Central memory CD4-positive, alpha-beta T cell (primary cell): ENCODE measurements around the gene PIGL.
"Not testable (repeated sequence)": the region's sequence is repeated elsewhere in the genome, so short reads cannot be mapped to it uniquely, and the experiment has no call there.

ENCODE experiments used
- DNase-seq: peaks from one replicate; pipeline ENCODE4 v3.0.0; 2022

The PIGL gene

DNA sequence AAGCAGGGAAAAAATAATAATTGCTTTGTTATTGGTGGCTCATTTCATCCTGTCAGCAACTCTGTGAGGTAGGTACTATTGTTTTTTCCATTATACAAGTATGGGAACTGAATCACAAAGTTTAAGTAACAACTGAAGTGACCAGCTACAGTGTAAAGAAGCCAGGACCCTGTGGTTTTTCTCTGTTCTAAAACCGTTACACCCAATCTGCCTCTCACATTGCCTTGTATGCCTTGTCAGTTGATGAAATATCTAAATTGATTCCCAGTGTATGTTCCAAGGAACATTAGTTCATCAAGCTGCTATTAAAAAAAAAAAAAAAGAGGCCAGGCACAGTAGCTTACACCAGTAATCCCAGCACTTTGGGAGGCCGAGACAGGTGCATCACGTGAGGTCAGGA lies 5.4 kb downstream of the PIGL start:
- DNase-seq, result no peak

DNA sequence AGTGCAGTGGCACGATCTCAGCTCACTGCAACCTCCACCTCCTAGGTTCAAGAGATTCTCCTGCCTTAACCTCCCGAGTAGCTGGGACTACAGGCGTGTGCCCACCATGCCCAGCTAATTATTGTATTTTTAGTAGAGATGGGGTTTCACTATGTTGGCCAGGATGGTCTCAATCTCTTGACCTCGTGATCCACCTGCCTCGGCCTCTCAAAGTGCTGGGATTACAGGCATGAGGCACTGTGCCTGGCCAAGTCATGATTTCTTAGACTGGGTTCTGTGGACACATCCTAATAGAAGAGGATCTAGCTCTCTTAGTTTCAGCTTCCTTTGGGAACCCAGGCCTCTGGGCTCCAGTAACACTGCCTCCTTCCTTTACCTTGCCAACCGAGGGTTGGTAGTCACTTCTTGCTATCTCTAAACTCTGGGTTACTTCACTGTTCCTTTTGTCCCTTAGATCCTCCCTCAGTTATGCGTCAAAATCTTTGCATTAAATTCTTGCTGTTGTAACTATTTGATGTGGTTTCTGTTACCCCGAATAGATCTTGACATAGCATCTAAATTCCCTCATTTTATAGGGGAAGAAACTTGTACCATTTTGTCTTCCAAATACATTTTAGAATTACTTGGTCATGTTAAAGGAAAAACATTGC lies 13.0 kb downstream of the PIGL start:
- not testable (repeated sequence) for DNase-seq

DNA sequence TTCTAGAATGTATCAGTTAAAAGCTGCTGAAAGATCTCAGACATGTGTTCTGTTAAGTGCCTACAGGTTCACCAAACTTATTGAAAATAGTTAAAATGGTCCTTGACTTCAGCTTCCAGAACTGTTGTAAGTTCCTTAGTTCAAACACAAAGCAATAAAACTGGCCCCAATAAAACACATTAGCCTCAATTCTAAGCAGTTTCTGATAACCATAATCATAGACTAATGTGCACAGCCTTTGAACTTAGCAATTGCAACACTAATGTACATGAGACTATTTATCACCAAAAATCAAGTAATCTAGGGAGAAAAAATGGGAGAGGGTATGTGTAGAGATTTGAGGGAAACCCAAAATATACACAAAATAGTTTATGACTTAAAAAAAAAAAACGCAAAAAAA lies 15.4 kb downstream of the PIGL start:
- DNase-seq, result no peak

DNA sequence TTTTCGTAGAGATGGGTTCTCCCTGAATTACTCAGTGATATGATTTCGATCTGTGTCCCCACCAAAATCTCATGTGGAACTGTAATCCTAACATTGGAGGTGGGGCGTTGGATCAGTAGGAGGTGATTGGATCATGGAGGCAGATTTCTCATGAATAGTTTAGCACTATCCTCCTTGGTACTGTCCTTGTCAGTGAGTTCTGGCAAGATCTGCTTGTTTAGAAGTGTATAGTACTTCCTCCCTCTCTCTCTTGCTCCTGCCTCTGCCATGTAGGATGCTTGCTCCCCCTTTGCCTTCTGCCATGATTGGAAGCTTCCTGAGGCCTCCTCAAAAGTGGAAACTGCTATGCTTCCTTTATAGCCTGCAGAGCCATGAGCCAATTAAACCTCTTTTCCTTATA lies 22.9 kb downstream of the PIGL start:
- DNase-seq, result no peak

DNA sequence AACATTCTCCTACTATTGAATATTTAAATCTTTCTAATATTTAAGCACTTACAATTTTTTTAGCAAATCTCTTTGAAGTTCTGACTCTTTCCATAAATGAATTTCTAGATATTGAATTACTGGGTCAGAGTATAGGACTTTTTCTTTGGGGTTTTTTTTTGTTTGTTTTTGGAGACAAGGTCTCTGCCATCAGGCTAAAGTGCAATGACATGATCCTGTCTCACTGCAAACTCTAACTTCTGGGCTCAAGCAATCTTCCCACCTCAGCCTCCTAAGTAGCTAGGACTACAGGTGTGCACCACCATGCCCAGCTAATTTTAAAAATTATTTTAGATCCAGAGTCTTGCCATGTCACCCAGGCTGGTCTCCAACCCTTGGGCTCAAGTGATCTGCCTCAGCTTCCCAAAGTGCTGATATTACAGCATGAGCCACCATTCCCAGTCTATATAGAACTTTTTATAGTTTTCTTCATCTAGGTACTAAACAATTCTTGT lies 24.9 kb downstream of the PIGL start:
- DNase-seq, result no peak

DNA sequence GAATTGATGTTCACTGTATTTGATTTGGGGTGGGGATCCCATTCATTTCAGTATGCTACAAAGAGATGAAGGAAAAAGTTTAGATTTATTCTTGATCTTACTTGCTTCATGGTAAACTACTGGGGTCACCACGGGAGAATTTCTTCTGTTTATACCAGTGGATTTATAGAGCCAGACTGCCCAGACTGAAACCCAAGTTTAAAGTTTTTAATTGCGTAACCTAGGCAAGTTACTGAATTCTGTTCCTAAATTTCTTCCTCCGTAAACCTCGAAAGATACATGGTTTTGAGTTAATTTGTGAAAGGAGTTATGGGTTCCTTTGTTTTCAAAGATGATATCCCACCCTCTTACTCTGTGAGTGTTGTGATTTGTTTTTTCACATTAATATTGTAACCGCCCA lies 26.4 kb downstream of the PIGL start:
- DNase-seq, result no peak

DNA sequence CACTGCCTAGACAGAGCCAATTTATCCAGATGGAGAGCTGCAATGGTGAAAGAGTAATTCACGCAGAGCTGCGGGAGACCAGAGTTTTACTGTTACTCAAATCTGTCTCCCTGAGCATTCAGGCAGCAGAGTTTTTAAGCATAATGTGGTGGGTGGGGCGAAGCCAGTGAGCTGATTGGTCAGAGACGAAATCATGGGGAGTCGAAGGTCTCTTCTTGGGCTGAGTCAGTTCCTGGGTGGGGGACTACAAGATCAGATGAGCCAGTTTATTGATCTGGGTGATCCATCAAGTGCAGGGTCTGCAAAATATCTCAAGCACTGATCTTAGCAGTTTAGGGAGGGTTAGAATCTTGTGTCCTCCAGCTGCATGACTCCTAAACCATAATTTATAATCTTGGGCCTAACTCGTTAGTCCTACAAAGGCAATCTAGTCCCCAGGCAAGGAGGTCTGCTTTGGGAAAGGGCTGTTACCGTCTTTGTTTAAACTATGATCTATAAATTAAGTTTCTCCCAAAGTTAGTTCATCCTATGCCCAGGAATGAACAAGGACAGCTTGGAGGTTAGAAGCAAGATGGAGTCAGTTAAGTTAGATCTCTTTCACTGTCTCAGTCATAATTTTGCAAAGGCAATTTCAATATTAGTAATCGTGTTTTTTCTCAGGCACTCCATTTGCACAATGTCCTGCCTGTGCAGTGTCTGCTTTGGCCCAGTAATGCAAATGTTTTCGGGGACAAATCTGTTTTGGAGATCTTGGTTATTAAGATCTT lies 27.0 kb downstream of the PIGL start:
- DNase-seq, result no peak

DNA sequence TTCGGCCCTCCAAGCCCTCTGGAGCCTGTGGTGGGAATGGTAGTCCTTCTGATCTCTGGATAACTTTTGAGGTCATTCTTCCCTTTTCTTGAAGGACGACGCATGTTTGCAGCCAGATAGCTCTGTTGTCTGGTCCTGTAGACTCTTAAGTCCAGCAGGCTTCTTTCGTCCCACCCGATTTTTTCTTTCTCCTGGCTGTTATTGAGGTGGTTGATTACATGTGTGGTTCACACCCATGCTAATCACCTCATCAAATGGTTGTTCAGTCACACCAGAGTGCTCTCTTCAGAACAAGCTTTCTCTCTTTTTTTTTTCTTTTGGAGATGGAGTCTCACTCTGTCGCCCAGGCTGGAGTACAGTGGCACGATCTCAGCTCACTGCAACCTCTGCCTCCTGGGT lies 30.6 kb downstream of the PIGL start:
- DNase-seq, result no peak

DNA sequence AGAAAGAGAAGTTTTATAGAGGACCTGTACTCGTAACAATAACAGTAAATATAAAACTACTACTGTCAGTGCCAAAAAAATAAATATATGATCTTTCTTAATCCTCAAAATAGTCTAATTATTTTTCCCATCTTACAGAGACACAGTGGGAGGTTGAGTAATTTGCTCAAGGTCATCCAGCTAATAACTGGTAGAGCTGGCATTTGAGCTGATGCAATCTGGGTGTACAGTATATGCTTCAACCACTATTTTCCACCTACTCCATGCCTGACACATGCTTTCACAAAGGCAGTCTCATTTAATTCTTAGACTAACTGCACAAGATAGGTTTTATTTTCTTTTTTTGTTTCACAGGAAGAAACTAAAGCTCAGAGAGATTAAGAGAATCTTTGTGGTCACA lies 33.6 kb downstream of the PIGL start:
- DNase-seq, result no peak

DNA sequence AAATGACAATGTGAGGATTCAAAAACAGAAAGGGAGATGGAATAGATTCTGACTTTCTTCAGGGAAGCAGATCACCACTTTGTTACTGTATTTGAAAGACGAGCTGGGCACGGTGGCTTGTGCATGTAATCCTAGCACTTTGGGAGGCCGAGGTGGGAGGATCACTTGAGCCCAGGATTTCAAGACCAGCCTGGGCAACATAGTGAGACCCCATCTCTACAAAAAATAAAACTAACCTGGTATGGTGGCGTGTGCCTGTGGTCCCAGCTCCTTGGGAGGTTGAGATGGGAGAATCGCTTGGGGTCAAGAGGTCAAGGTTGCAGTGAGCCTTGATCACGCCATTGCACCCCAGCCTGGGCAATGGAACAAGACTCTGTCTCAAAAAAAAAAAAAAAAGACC lies 34.0 kb downstream of the PIGL start:
- no peak for DNase-seq

DNA sequence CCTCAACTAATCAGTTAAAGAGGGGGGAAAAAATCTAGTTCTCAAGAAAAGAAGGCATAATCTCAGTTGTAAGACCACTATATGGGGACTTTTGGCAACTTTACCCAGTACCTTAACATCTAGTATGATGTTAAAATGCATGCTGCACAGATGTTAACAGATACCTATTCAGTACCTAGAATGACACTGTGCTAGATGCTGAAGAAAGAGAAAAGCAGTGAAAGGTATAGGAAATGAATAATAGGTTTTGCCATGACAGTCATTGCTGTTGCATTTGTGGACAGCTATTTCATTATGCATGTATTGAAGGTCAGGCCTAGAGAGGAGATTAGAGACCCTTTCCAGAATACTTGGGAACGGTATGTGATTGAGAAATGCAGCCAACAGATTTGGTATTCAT lies 34.5 kb downstream of the PIGL start:
- no peak for DNase-seq

DNA sequence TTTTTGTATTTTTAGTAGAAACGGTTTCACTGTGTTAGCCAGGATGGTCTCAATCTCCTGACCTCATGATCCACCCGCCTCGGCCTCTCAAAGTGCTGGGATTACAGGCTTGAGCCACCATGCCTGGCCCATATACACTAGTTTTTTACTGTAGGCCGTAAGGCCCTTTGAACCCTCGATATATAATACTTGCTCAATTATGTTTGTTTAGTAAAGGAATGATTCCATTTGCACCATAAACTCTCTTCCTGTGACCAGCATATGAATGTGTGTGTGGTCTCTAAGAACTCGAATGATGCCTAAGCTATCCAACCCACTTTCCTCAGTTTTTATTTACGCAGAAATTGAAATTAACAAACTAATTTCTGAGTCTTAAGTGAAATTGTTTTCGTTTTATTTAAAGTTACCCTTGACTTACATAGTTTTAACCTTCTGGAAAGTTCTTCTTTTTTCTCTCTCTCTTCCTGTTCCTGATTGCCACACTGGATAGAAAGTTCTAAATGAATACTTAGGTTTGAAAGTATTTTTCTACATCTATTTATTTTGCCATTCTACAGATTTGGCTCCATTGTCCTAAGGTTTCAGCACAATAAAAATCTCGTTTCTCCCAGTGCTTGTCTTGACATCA lies 37.9 kb downstream of the PIGL start:
- DNase-seq, result no peak

DNA sequence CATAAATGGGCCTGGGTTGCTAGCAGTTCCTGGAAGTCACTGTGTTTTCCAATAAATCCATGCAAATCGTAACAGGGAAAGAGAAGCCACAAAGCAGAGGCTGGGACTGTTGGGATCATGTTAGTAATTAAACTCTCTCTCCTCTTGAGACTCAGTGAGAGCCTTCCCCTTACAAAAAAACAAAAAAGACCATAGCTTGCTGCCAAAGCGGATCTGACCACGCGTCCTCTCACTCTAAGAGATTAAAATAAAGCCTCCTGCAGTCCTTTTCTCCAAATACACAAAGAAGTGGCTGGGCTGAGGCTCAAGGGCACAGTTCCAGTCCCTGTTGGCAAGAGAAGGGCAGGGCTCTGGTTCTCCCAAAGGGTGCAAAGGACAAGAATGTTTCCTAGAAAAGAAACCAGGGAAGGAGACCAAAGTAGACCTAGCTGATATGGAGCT lies 38.5 kb downstream of the PIGL start:
- DNase-seq, result no peak

DNA sequence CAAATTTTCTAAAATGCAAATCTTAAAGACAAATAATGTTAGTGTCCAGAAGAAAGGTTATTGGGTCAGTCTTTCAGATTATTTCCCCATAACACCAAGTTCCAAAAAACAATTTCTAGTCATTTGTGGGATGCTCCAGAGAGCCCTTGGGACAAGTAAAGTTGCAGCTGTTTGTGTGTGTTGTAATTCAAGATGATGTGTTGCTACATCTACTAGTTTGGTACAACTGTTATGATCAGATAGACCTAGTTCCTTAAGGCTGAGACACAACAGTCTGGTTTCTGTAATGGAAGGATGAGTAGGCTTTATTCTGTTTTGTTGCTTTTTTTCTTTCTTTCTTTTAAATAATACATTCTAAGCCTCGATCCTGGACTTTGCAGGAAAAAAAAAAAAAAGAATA lies 41.9 kb downstream of the PIGL start:
- no peak for DNase-seq

DNA sequence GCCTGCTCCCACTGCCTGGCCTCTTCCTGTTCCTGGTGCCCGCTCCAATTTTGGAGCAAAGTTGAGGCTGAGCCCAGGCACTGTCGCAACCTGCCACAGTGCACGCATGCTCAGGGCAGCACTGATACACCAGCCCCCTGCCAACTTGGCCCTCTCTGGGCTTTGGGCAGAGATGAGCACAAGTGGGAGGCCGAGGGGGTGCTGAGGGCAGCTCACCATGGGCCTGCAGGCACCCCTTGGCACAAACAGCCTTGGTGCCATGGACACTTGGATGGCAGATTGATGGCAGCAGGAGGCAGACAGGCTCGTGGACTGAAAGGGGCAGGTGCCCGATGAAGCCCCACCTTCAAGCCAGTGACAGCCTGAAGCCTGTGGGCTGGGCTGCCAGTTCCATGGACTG lies 42.9 kb downstream of the PIGL start:
- DNase-seq, result no peak

DNA sequence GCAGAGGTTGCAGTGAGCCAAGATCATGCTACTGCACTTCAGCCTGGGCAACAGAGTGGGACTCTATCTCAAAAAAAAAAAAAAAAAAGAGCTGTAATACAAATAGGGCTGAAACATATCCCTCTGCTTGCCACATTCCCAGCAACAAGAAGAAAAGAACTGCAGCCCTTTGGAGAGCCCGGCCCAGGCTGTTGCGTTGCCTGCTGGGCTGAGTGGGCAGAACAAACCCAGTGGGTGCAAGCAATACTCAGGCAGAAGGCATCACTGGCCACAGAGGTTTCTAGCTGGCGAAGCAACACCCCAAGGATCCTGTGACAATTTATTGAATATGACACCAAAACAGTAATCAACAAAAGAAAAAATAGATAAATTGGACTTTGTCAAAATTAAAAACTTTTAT lies 44.0 kb downstream of the PIGL start:
- no peak for DNase-seq

DNA sequence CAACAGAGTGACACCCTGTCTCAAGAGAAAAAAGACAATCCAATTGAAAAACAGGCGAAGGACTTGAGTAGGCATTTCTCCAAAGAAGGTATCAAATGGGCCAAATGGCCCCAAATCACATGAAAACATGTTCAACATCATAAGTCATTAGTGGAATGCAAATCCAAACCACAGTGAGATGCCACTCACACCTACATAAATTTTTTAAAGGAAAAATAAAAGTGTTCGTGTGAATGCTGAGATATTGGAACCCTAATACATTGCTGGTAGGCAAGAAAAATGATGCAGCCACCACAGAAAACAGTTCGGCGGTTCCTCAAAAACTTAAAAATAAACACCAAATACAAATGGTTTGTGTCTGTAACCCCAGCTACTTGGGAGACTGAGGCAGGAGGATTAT lies 45.2 kb downstream of the PIGL start:
- no peak for DNase-seq

DNA sequence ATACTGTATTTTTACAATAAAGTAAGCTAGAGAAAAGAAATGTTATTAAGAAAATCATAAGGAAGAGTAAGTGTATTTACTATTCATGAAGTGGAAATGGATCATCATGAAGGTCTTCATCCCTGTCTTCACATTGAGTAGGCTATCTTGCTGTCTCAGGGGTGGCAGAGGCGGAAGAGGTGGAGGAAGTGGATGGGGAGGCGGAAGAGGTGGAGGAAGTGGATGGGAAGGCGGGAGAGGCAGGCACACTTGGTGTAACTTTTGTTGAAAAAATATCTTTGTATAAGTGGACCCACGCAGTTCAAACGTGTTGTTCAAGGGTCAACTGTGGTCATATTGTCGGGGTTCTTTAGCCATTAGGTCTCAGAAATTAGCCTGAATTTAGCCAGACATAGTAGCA lies 50.2 kb downstream of the PIGL start:
- no peak for DNase-seq

DNA sequence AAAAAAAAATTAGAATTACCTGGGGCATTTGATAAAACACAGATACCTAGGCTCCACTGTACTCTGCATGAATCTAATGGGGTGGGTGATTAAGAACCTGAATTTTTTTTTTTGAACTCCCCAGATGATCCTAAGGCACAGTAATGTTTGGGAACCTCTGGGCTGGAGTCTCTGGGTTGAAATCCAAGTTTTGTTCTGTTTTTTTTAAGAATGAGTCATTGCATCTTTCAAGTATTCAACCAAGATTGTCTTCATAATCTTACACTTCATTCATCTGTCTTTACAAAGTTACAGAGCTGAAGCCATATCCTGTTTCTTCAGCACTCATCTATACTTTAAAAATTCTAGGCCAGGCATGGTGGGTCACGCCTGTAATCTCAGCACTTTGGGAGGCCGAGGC lies 52.6 kb downstream of the PIGL start:
- DNase-seq, result no peak

DNA sequence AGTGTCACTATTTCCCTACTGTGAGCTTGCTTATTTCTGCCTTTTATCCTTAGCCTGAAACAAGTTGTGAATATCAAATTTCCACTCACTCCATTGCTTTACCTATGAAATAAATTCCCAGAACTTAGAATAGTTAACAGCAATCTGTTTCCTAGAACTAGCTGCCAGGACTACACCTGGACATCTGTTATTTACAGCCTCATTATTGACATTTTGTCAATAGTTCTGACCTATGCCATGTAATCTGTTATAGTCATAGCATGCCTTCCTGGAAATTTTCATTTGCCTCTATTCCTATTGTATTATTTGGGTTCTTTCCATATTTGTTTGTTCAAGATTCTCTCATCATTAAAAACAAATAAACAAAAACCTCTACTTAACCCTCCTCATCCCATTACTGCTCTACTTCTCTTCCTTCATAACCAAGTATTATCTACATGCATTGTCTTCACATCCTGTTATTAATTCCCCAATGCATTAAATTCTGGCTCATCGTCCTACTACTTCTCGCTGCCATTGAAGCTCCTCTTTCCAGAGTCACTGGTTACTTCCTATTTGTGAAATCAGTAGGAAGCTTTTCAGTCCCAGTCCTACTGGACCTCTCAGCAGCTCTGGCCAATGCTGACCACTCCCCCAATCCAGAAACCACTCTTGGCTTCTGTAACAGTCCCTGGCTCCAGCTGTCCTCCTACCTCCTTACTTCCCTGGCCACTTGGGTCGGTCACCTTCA lies 55.3 kb downstream of the PIGL start:
- DNase-seq, result no peak

DNA sequence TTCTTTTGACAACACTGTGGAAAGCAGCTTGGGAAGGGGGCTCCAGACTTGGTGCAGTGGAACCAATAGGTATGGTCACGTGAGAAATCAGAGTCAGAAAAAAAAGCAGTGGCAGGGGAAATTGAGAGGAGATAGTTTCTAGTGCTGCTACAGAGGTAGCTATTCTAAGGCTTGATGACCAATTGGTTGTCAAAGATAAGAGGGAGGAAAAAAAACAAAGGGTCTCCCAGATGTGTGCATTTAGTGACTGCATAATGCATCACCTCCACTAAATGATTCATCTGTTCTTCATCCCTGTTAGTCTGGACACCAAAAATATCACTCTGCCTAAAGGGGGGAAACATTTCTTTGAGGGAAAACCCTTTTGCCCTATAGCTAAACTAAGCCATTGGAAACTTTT lies 56.5 kb downstream of the PIGL start:
- DNase-seq, result no peak

DNA sequence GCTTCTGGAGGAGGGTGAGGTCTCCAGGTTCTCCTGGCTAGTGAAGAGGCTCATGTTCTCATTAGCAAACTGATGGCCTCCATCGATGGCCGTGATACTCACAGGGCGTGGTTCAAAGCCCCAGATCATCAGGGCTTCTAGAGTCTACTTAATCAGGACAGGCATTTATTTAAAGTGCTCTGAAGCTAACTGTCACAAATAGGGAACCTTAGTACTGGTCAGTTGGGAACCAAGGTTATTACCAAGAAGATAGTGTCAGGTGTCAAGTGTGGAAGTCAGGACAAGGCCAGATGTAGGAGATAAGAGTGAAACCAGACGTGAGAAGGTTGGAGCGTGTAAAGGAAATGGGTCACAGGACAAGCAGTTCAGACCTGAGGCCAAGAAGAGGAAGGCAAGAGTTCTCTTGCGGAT lies 56.9 kb downstream of the PIGL start:
- DNase-seq, result no peak

DNA sequence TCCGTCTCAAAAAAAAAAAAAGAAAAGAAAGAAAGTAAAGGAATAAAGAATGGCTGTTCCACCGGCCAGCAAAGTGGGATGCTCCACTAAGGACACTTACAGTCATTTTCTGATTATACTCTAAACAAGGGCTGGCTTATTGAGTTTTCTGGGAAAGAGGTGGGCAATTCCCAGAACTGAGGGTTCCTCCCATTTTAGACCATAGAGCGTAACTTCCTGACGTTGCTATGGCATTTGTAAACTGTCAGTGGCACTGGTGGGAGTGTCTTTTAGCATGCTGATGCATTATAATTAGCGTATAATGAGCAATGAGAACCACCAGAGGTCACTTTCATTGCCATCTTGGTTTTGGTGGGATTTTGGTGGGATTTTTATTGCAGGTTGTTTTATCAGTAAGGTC lies 58.0 kb downstream of the PIGL start:
- no peak for DNase-seq

DNA sequence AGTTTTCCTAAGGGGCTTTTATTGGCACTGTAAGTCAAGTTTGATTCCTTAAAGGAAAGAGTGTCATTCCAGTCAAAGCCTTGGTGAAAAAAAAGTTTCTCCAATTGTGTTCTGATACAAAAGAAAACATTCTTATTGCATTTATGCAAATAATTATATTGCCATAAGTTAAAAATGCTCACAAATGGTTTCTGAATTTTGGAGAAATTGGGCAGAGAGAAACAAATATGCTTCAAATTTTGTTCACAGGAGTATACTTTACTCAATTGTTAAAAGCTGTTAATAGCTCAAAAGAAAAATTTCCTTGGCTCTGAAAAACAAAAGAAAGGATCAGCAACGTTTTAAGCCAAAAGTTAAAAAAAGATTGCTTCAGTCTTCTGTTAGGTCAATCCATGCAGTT lies 60.2 kb downstream of the PIGL start:
- no peak for DNase-seq
